Right lobe of liver (tissue), 6 donors: ENCODE results near the gene BHLHE23. TPM values are rescaled to one million over a fixed set of nuclear protein-coding genes. Genes with fewer than 3 reads are reported as not detected.

ENCODE experiments used
- ATAC-seq, 4 donors: fragments of 200-7000 bp; cut with Tn5 transposase; one replicate each; pipeline ENCODE4 v1.9.1; 2020; ENCODE audit warnings: mild to moderate bottlenecking in 4 of 4, moderate library complexity in 4 of 4
- DNase-seq, 3 donors: peaks; one replicate each; pipeline ENCODE4 v3.0.0-alpha.2; 2020
- H3K27ac ChIP-seq, 3 donors: fragments of 200-600 bp; one replicate each; pipeline ENCODE4 v1.8.0; 2022
- H3K27me3 ChIP-seq, 2 donors: fragments of 200-600 bp; one replicate each; pipeline ENCODE4 v1.8.0; 2022
- H3K36me3 ChIP-seq, 4 donors: fragments of 200-600 bp; sonication (generic) in 1 of 4; one replicate each; pipeline versions ENCODE4 v1.5.1 to v1.8.0; 2017 to 2022; ENCODE audit warnings: control low read depth in 1 of 4
- H3K4me1 ChIP-seq, 4 donors: fragments of 200-600 bp; sonication (generic) in 1 of 4; one replicate each; pipeline versions ENCODE4 v1.5.1 to v1.8.0; 2017 to 2022; ENCODE audit warnings: control low read depth in 1 of 4
- H3K4me3 ChIP-seq, 3 donors: fragments of 200-600 bp; one replicate each; pipeline ENCODE4 v1.8.0; 2022
- H3K9me3 ChIP-seq, 4 donors: fragments of 200-600 bp; sonication (generic) in 1 of 4; one replicate each; pipeline versions ENCODE4 v1.5.1 to v1.8.0; 2017 to 2022; ENCODE audit warnings: control low read depth in 1 of 4
- CTCF ChIP-seq, 4 donors: fragments of 200-600 bp in 3 of 4; fragments of 450-650 bp in 1 of 4; IDR thresholded peaks; one replicate each; pipeline versions ENCODE4 v1.5.1 to v1.8.0; 2016 to 2022; ENCODE audit warnings: antibody characterized with exemption in 4 of 4, mild to moderate bottlenecking in 2 of 4
- POLR2A ChIP-seq: fragments of 450-650 bp; IDR thresholded peaks from one replicate; pipeline ENCODE4 v1.6.1; 2017; ENCODE audit warnings: antibody characterized with exemption, mild to moderate bottlenecking
- WGBS: methylation state at CpG from one replicate; pipeline ENCODE4 v1.1.6; 2018; ENCODE audit warnings: low coverage, low lambda C conversion rate; ENCODE audit not compliant: insufficient coverage; ENCODE audit errors: missing lambda C conversion rate; 5-methylcytosine and 5-hydroxymethylcytosine counted together
- intact Hi-C, 2 donors: fragments of 100-400 bp; cut with DNase I; formaldehyde crosslinking; loops; one replicate each; pipeline versions ENCODE4 v1.11.2 to v1.14.1; 2022
- total RNA-seq, 6 experiments: library from RNA; depleted of rRNA in 2 of 6; stranded (reverse); fragments of >200 nt in 2 of 6; fragmentation: NEBNext Ultra II Directional in 3 of 6; extraction: Animal tissue kit (Norgen Biotek cat#: 25700) in 3 of 6; gene quantifications; one replicate each; pipeline versions ENCODE4 v1.1.0 to v1.2.4, GENCODE V29; 2016 to 2023
- donor health status: DM: no; HTN: yes; CAD: no.
- donor health status: DM: no; HTN: no; CAD: no.
- donor health status: DM: no; HTN: no; CAD: no.
- donor health status: DM: no; HTN: yes; CAD: no.
- donor health status: DM: no; HTN: yes; CAD: no.

Gene BHLHE23
- total RNA-seq, 6 experiments from 2014 or later = not detected

GRCh38 chr20:62977613-62978560, 28.9 kb downstream of the BHLHE23 start:
- 71% methylated on average over 3 of the region's 38 CpGs for WGBS
- no peak overlapping the region for H3K4me3 ChIP-seq
- no peaks in the 10 kb centered on the region for H3K9me3 ChIP-seq
- H3K27ac ChIP-seq = no peak overlapping the region
- intact Hi-C loops = no loop called here
- peak in 1 of 4 donors; percentile 31 for ATAC-seq
- peaks cover 0 to 12% of the 10 kb centered on the region in 2 donors for H3K27me3 ChIP-seq
- no peak for DNase-seq
- H3K4me1 ChIP-seq = peaks cover 0 to under 1% (median 0%) of the 10 kb centered on the region in 4 donors
- TF ChIP-seq POLR2A (no peak), CTCF (IDR thresholded peaks at IDR 0.05) (no peak)
- H3K36me3 ChIP-seq = no peaks in the 10 kb centered on the region

GRCh38 chr20:62976886-62977285, 29.9 kb downstream of the BHLHE23 start:
- Histone ChIP-seq H3K4me1 (peaks cover 0 to 4% (median 0%) of the 10 kb centered on the region in 4 donors), H3K4me3 (no peak overlapping the region), H3K36me3 (no peaks in the 10 kb centered on the region), H3K27ac (no peak overlapping the region), H3K27me3 (peaks cover 0 to 16% of the 10 kb centered on the region in 2 donors), H3K9me3 (no peaks in the 10 kb centered on the region)
- 54% methylated on average over 6 of the region's 16 CpGs for WGBS
- ATAC-seq (no peak), DNase-seq (no peak)
- intact Hi-C loops = no loop called here
- TF ChIP-seq CTCF (IDR thresholded peaks at IDR 0.05) (no peak), POLR2A (no peak)

- Histone ChIP-seq H3K4me3 (no peak overlapping the region), H3K27me3 (peaks cover 0 to 16% of the 10 kb centered on the region in 2 donors), H3K27ac (no peak overlapping the region), H3K36me3 (no peaks in the 10 kb centered on the region), H3K4me1 (peaks cover 0 to 4% (median 0%) of the 10 kb centered on the region in 4 donors), H3K9me3 (no peaks in the 10 kb centered on the region)
- WGBS = 51% methylated on average over 5 of the region's 9 CpGs
- intact Hi-C loops = no loop called here
- ATAC-seq (no peak), DNase-seq (no peak)
- no peak for TF ChIP-seq POLR2A
- TF ChIP-seq CTCF (IDR thresholded peaks at IDR 0.05) = no peak
Observed at GRCh38 chr20:62975812-62976508, 30.8 kb downstream of the BHLHE23 start.

GRCh38 chr20:62975251-62975760, 31.5 kb downstream of the BHLHE23 start:
- no peak for DNase-seq

More at GRCh38 chr20:62975251-62975760, 31.5 kb downstream of the BHLHE23 start:
- H3K27me3 ChIP-seq = peaks cover 0 to 16% of the 10 kb centered on the region in 2 donors
- no peaks in the 10 kb centered on the region for H3K9me3 ChIP-seq
- H3K36me3 ChIP-seq = no peaks in the 10 kb centered on the region
- 46% methylated on average over 3 of the region's 10 CpGs for WGBS
- TF ChIP-seq POLR2A (no peak), CTCF (IDR thresholded peaks at IDR 0.05) (no peak)
- H3K4me3 ChIP-seq = no peak overlapping the region
- no peak overlapping the region for H3K27ac ChIP-seq
- intact Hi-C loops = no loop called here
- peaks cover 0 to 4% (median 0%) of the 10 kb centered on the region in 4 donors for H3K4me1 ChIP-seq
- no peak for ATAC-seq
